OCI-LY7 (cell line): ENCODE results near the gene RNF11. TPM values are rescaled to one million over a fixed set of nuclear protein-coding genes. Genes with fewer than 3 reads are reported as not detected.

Experiments
- BruUV-seq: library from RNA; stranded (reverse); fragments of 400-500 nt; replicated peaks from 2 replicates; lab custom pipeline; 2021; lab: Mats Ljungman, UMichigan
- CTCF ChIA-PET: fragments of 300-600 bp; sonication (Branson Sonifier 250); formaldehyde crosslinking; loops from one replicate; lab custom pipeline; 2022; ENCODE audit warnings: antibody characterized with exemption; ENCODE audit not compliant: unreplicated experiment; lab: Charles Lee
- POLR2A ChIA-PET: fragments of 300-600 bp; sonication (Branson Sonifier 250); formaldehyde crosslinking; loops from one replicate; lab custom pipeline; 2022; ENCODE audit warnings: antibody characterized with exemption; lab: Charles Lee
- DNase-seq: peaks from one replicate; pipeline ENCODE4 v3.0.0-alpha.2; 2015; ENCODE audit warnings: low spot score
- H2AFZ ChIP-seq: fragments of 200-600 bp; sonication (generic), shearing (Covaris generic); 2 replicates; pipeline ENCODE4 v1.6.1; 2014; ENCODE audit warnings: mild to moderate bottlenecking, antibody characterized with exemption, low read length, moderate library complexity
- H3K27ac ChIP-seq: fragments of 200-600 bp; sonication (generic); 2 replicates; pipeline ENCODE4 v1.5.1; 2014; ENCODE audit warnings: mixed run types, low read depth, mild to moderate bottlenecking, moderate library complexity, low read length, inconsistent platforms; ENCODE audit not compliant: poor library complexity, severe bottlenecking
- H3K36me3 ChIP-seq: fragments of 200-600 bp; sonication (generic); 2 replicates; pipeline ENCODE4 v1.6.1; 2014; ENCODE audit warnings: mild to moderate bottlenecking, antibody characterized with exemption, low read length, moderate library complexity, mixed read lengths; ENCODE audit not compliant: insufficient read depth
- H3K4me1 ChIP-seq: fragments of 200-600 bp; sonication (generic); 2 replicates; pipeline ENCODE4 v1.5.1; 2014; ENCODE audit warnings: mild to moderate bottlenecking, low read length; ENCODE audit not compliant: insufficient read depth, poor library complexity, severe bottlenecking
- H3K4me2 ChIP-seq: fragments of 200-600 bp; sonication (generic); 2 replicates; pipeline ENCODE4 v1.6.1; 2014; ENCODE audit warnings: mild to moderate bottlenecking, low read length
- H3K4me3 ChIP-seq: fragments of 200-600 bp; sonication (generic); 2 replicates; pipeline ENCODE4 v1.5.1; 2014; ENCODE audit warnings: mild to moderate bottlenecking, low read depth, low read length; ENCODE audit not compliant: poor library complexity, severe bottlenecking
- H3K79me2 ChIP-seq: fragments of 200-600 bp; sonication (generic); 2 replicates; pipeline ENCODE4 v1.6.1; 2016; ENCODE audit warnings: low read depth, mild to moderate bottlenecking, low read length, moderate library complexity, mixed read lengths; ENCODE audit not compliant: insufficient read depth
- H3K9me2 ChIP-seq: fragments of 200-600 bp; sonication (generic); 2 replicates; pipeline ENCODE4 v1.6.1; 2016; ENCODE audit warnings: mild to moderate bottlenecking, low read length, mixed read lengths; ENCODE audit not compliant: insufficient read depth
- H3K9me3 ChIP-seq: fragments of 200-600 bp; sonication (generic); 2 replicates; pipeline ENCODE4 v1.6.1; 2014; ENCODE audit warnings: mild to moderate bottlenecking, mixed run types, low read length, mixed read lengths
- H4K20me1 ChIP-seq: fragments of 200-600 bp; sonication (generic); 2 replicates; pipeline ENCODE4 v1.6.1; 2014; ENCODE audit warnings: mild to moderate bottlenecking, antibody characterized with exemption, low read length, moderate library complexity, mixed read lengths; ENCODE audit not compliant: insufficient read depth
- EZH2phosphoT487 ChIP-seq: fragments of 200-600 bp; sonication (generic); IDR thresholded peaks from 2 replicates; pipeline ENCODE4 v1.6.1; 2018; ENCODE audit warnings: low read depth, borderline replicate concordance, mild to moderate bottlenecking, mixed run types, antibody characterized with exemption, low read length, moderate library complexity, mixed read lengths
- intact Hi-C: fragments of 100-400 bp; cut with micrococcal nuclease; formaldehyde crosslinking; loops from one replicate; pipeline ENCODE4 v1.10.0; 2022; ENCODE audit not compliant: unreplicated experiment
- total RNA-seq, 2 experiments: library from RNA; depleted of rRNA in 1 of 2; stranded (reverse); fragments of >200 nt in 1 of 2; shearing (Covaris generic) in 1 of 2; gene quantifications; 2 replicates each; pipeline ENCODE4 v1.2.3, GENCODE V29; 2014 to 2022
- TF ChIP-seq, protein P1 (sequence below): fragments of 200-600 bp; sonication (generic); conservative IDR thresholded peaks from 2 replicates; pipeline ENCODE4 v1.5.1; 2014; ENCODE audit warnings: mild to moderate bottlenecking, antibody characterized with exemption, low read length, moderate library complexity, mixed read lengths

RNF11 gene
- total RNA-seq, 2 experiments from 2014 or later = 1.5 to 4.8 TPM

- H3K4me2 ChIP-seq = no peak overlapping the region
- ChIA-PET POLR2A (interaction anchor here (0.6 kb wide), 1 partner anchor 273 kb away, joined by 3 read pairs; no protein-coding TSS in a partner anchor), CTCF (no interaction called here)
These were observed 43.7 kb upstream of the RNF11 start for GRCh38 chr1:51192213-51192843.

DNA sequence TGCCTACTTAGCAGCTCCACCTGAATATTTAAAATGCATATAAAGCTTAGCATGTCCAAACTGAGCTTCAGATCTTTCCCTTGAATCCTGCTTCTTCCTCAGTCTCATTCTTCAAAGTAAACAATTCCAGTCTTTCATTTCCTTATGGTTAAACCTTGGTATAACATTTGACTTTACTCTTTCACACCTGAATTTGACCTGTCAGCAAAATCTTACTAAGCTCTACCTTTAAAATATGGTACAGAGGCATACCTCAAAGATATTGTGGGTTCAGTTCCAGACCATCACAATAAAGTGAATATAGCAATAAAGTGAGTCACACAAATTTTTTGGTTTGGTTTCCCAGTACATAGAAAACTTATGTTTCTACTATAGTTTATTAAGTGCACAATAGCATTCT, 42.5 kb upstream of the RNF11 start:
- CTCF ChIA-PET = no interaction called here
- no peak overlapping the region for H2AFZ ChIP-seq
- no peak for DNase-seq
- no TSS peak for BruUV-seq
- no peaks in the 10 kb centered on the region for H3K36me3 ChIP-seq
- no peaks in the 10 kb centered on the region for H4K20me1 ChIP-seq
- no peak overlapping the region for H3K27ac ChIP-seq
- no peaks in the 10 kb centered on the region for H3K4me1 ChIP-seq
- H3K79me2 ChIP-seq = no peaks in the 10 kb centered on the region
- intact Hi-C loops = loop anchor here (5.0 to 10.0 kb wide), 2 partner anchors 101 to 421 kb away; no protein-coding TSS in a partner anchor
- H3K9me2 ChIP-seq = no peaks in the 10 kb centered on the region
- POLR2A ChIA-PET = no interaction called here
- TF ChIP-seq EZH2phosphoT487 = no peak
- TF ChIP-seq, protein P1, sequence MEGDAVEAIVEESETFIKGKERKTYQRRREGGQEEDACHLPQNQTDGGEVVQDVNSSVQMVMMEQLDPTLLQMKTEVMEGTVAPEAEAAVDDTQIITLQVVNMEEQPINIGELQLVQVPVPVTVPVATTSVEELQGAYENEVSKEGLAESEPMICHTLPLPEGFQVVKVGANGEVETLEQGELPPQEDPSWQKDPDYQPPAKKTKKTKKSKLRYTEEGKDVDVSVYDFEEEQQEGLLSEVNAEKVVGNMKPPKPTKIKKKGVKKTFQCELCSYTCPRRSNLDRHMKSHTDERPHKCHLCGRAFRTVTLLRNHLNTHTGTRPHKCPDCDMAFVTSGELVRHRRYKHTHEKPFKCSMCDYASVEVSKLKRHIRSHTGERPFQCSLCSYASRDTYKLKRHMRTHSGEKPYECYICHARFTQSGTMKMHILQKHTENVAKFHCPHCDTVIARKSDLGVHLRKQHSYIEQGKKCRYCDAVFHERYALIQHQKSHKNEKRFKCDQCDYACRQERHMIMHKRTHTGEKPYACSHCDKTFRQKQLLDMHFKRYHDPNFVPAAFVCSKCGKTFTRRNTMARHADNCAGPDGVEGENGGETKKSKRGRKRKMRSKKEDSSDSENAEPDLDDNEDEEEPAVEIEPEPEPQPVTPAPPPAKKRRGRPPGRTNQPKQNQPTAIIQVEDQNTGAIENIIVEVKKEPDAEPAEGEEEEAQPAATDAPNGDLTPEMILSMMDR = no peak
- no peak overlapping the region for H3K4me3 ChIP-seq
- no peak overlapping the region for H3K4me2 ChIP-seq
- H3K9me3 ChIP-seq = no peaks in the 10 kb centered on the region

More at GRCh38 chr1:51192213-51192843, 43.7 kb upstream of the RNF11 start:
- Histone ChIP-seq H3K9me3 (no peaks in the 10 kb centered on the region), H3K27ac (no peak overlapping the region), H3K9me2 (no peaks in the 10 kb centered on the region), H3K4me3 (no peak overlapping the region), H4K20me1 (no peaks in the 10 kb centered on the region), H3K79me2 (no peaks in the 10 kb centered on the region), H3K36me3 (no peaks in the 10 kb centered on the region), H2AFZ (no peak overlapping the region), H3K4me1 (no peaks in the 10 kb centered on the region)
- no peak for TF ChIP-seq EZH2phosphoT487
- TF ChIP-seq, protein P1 = peak; percentile 91
- BruUV-seq = no TSS peak
- peak; percentile 65 for DNase-seq
- intact Hi-C loops = loop anchor here (5.0 to 10.0 kb wide), 2 partner anchors 102 to 420 kb away; no protein-coding TSS in a partner anchor

DNA sequence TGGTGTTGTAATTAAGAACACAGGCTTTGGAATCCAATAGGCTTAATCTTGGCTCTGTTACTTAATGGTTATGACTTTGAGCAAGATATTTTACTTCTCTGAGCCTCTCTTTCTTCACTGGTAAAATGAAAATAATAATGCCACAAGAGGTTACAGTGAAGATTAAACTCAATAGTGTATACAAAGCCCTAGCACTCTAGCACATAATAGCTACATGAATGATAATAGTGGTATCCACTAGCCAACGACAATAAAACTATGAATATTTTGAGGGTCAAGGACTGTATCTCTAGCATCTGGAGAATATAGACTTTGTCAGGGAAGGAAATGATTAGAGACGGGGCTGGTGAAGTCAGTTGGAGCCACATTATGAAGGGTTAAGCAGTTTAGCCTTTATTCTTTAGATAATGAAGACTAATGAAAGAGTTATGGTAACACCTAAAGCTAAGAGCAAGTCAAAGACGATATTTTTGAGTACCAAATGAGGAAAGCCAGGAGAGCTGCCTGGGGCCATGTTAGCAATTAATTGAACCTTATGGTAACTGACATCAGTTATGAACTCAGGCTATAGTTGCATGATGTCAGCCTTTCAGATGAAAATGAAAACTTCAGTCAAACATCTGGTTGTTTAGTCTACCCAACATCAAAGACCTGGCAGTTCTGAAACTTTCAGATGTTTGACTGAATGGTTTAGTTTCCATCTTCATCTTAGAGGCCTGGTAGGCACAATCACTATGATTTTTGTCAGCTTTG, 32.8 kb upstream of the RNF11 start:
- Histone ChIP-seq H3K9me3 (no peaks in the 10 kb centered on the region), H2AFZ (no peak overlapping the region), H4K20me1 (no peaks in the 10 kb centered on the region), H3K9me2 (no peaks in the 10 kb centered on the region), H3K4me3 (no peak overlapping the region), H3K4me1 (no peaks in the 10 kb centered on the region), H3K79me2 (no peaks in the 10 kb centered on the region), H3K4me2 (no peak overlapping the region), H3K27ac (no peak overlapping the region), H3K36me3 (no peaks in the 10 kb centered on the region)
- no peak for TF ChIP-seq EZH2phosphoT487
- TF ChIP-seq, protein P1 = no peak
- intact Hi-C loops = no loop called here
- ChIA-PET POLR2A (no interaction called here), CTCF (no interaction called here)
- BruUV-seq = no TSS peak
- no peak for DNase-seq
